NCI-H345 (cell line): ENCODE results near the gene GALK1.

Experiments used
- DNase-seq: peaks from one replicate; lab custom pipeline; 2025; lab: John Stamatoyannopoulos, UW

GALK1 gene

GRCh38 chr17:75724016-75725003, 40.7 kb downstream of the GALK1 start:
- DNase-seq, result no peak

- no peak for DNase-seq
Observed at GRCh38 chr17:75723171-75723930, 41.6 kb downstream of the GALK1 start.

GRCh38 chr17:75722542-75723095, 42.4 kb downstream of the GALK1 start:
- DNase-seq, result no peak

GRCh38 chr17:75722076-75722475, 42.9 kb downstream of the GALK1 start:
- no peak for DNase-seq

GRCh38 chr17:75721463-75722011, 43.5 kb downstream of the GALK1 start:
- DNase-seq, result no peak

GRCh38 chr17:75720656-75721462, 44.1 kb downstream of the GALK1 start, which contains the start of gene ITGB4:
ITGB4 (plus strand) TSS chr17:75721459; CDS start chr17:75724704, 3,245 bp downstream.
- peak; percentile 41 for DNase-seq

- DNase-seq, result no peak
Observed at GRCh38 chr17:75719732-75720131, 45.3 kb downstream of the GALK1 start.

GRCh38 chr17:75712446-75712845, 52.5 kb downstream of the GALK1 start:
- no peak for DNase-seq
